Left ventricle myocardium inferior (tissue), 1 donor: Measurements from ENCODE around the gene BLOC1S2. TPM values are rescaled to one million over a fixed set of nuclear protein-coding genes. Genes with fewer than 3 reads are reported as not detected.

Experiments used
- DNase-seq: peaks from one replicate; pipeline ENCODE4 v3.0.0-alpha.2; 2020
- H3K27ac ChIP-seq: fragments of 200-600 bp; replicated peaks from 2 replicates; pipeline ENCODE4 v1.8.0; 2021
- H3K27me3 ChIP-seq: fragments of 200-600 bp; 2 replicates; pipeline ENCODE4 v1.8.0; 2021; ENCODE audit warnings: low read depth
- H3K36me3 ChIP-seq: fragments of 200-600 bp; 2 replicates; pipeline ENCODE4 v1.8.0; 2021
- H3K4me1 ChIP-seq: fragments of 200-600 bp; 2 replicates; pipeline ENCODE4 v1.8.0; 2021
- H3K4me3 ChIP-seq: fragments of 200-600 bp; 2 replicates; pipeline ENCODE4 v1.8.0; 2021; ENCODE audit warnings: mild to moderate bottlenecking, moderate library complexity
- H3K9me3 ChIP-seq: fragments of 200-600 bp; replicated peaks from 2 replicates; pipeline ENCODE4 v1.8.0; 2021
- CTCF ChIP-seq: fragments of 200-600 bp; IDR thresholded peaks from 2 replicates; pipeline ENCODE4 v1.8.0; 2021; ENCODE audit warnings: antibody characterized with exemption, mild to moderate bottlenecking, borderline replicate concordance
- intact Hi-C: fragments of 100-400 bp; cut with micrococcal nuclease; formaldehyde crosslinking; loops from one replicate; pipeline ENCODE4 v1.11.0; 2022
- total RNA-seq: library from RNA; stranded (reverse); fragmentation: NEBNext Ultra II Directional; extraction: Animal tissue kit (Norgen Biotek cat#: 25700); gene quantifications from one replicate; pipeline ENCODE4 v1.2.1, GENCODE V29; 2021
- donor health status: DM: no; HTN: yes; CAD: no; lungs with severe emphysema.

BLOC1S2 gene
- total RNA-seq, 1 donor from 2014 or later = 21.0 TPM

DNA sequence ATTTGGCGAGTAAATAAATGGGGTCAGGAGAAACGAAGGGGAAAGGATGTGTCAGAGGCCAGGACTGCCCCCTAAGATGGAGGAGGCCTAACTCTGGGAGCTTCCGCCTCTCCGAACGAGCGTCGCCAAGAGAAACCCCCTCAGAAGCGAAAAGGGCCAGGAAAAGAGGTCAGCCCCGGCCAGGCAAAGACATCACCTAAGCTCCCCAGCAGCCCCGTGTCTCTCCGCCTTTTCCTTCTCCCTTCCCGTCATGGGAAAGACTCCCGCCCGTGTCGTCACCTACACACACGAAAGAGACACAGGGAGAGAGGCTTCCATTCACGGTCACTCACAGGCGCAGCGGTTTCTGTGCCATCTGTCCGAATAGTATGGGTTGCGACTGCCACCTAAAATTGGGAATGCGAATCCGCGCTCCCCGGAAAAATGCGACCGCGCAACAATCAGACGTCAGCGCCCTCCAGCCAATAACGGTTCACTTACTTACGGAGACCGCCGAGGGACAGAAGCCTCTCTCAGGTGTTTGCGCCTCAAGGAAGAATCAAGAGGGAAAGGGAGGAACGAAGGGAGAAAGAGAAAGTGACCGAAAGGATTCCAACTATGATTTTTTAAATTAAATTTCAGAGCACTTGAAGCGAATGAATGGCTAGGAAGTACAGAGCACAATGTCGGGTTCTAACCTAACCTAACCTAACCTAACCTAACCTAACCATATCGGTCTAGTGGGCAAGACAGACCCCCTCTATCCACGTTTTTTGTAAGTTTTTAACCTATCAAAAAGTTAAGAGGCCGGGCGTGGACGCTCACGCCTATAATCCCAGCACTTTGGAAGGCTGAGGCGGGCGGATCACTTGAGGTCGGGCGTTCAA is 19.0 kb downstream of the BLOC1S2 start, which contains the start of gene CWF19L1:
TSS of gene CWF19L1 (minus strand) at position 400 of the 866 bp plus-strand sequence. CDS start at position 355, 45 bp downstream.
- TF ChIP-seq CTCF = no peak
- intact Hi-C loops = no loop called here
- Histone ChIP-seq H3K4me3 (peak within 1 kb of the TSS; percentile 96), H3K36me3 (no peaks in the 10 kb centered on the region), H3K9me3 (no peaks in the 10 kb centered on the region), H3K4me1 (peaks cover 33% of the 10 kb centered on the region), H3K27ac (peak within 1 kb of the TSS; percentile 76), H3K27me3 (no peaks in the 10 kb centered on the region)
- peak; percentile 88 for DNase-seq

GRCh38 chr10:100265821-100266485 is 20.5 kb downstream of the BLOC1S2 start:
- TF ChIP-seq CTCF = no peak
- H3K36me3 ChIP-seq = peaks cover 2% of the 10 kb centered on the region
- H3K27me3 ChIP-seq = no peaks in the 10 kb centered on the region
- peak overlapping the region; percentile 96 for H3K4me3 ChIP-seq
- intact Hi-C loops = no loop called here
- H3K4me1 ChIP-seq = peaks cover 33% of the 10 kb centered on the region
- no peak for DNase-seq
- H3K9me3 ChIP-seq = no peaks in the 10 kb centered on the region
- no peak overlapping the region for H3K27ac ChIP-seq

DNA sequence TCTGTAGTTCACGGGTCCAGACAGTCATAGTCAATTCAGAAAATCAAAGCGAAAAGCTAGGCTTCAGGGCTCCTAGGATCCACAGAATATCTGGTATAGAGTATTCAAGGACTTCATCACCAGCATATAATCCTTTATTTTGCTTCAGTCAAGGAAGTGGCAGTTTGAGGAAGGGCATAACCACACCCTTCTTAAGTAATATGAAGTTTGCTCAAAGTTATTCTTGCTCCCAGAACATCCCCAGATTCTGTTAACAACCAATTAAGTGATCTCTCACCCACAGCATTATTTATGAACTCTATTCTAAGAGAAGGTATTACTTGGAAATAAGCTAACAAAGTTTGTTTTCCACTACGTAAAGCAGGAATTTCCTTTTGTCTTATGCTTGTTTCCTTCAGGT is 32.3 kb downstream of the BLOC1S2 start:
- H3K4me3 ChIP-seq = no peak overlapping the region
- no peak overlapping the region for H3K27ac ChIP-seq
- no peaks in the 10 kb centered on the region for H3K9me3 ChIP-seq
- TF ChIP-seq CTCF = no peak
- H3K4me1 ChIP-seq = no peaks in the 10 kb centered on the region
- no peak for DNase-seq
- intact Hi-C loops = no loop called here
- H3K27me3 ChIP-seq = no peaks in the 10 kb centered on the region
- H3K36me3 ChIP-seq = peaks cover 97% of the 10 kb centered on the region

GRCh38 chr10:100253041-100253440 is 33.4 kb downstream of the BLOC1S2 start:
- peaks cover 98% of the 10 kb centered on the region for H3K36me3 ChIP-seq
- no peak for DNase-seq
- H3K4me3 ChIP-seq = no peak overlapping the region
- no peaks in the 10 kb centered on the region for H3K4me1 ChIP-seq
- no peak overlapping the region for H3K27ac ChIP-seq
- H3K9me3 ChIP-seq = no peaks in the 10 kb centered on the region
- no peaks in the 10 kb centered on the region for H3K27me3 ChIP-seq
- intact Hi-C loops = no loop called here
- TF ChIP-seq CTCF = no peak

DNA sequence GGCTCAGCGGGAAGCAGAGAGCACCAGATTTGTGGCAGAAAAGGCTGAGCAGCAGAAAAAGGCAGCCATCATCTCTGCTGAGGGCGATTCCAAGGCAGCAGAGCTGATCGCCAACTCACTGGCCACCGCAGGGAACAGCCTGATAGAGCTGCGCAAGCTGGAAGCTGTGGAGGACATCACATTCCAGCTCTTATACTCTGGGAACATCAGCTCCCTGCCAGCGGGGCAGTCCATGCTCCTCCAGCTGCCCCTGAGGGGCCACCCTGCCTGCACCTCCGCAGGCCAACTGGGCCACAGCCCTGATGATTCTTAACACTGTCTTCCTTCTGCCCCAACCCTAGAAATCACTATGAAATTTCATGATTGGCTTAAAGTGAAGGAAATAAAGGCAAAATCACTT is 37.7 kb downstream of the BLOC1S2 start:
- no peak for TF ChIP-seq CTCF
- Histone ChIP-seq H3K4me3 (no peak overlapping the region), H3K27ac (peak overlapping the region; percentile 32), H3K9me3 (no peaks in the 10 kb centered on the region), H3K27me3 (no peaks in the 10 kb centered on the region), H3K36me3 (peaks cover 98% of the 10 kb centered on the region), H3K4me1 (peaks cover 3% of the 10 kb centered on the region)
- intact Hi-C loops = no loop called here
- DNase-seq = no peak
